Measurements from ENCODE around the gene GRM4.
A peak's percentile ranks its signal among the peaks of the same experiment; 100 is the strongest.

The GRM4 gene

DNA sequence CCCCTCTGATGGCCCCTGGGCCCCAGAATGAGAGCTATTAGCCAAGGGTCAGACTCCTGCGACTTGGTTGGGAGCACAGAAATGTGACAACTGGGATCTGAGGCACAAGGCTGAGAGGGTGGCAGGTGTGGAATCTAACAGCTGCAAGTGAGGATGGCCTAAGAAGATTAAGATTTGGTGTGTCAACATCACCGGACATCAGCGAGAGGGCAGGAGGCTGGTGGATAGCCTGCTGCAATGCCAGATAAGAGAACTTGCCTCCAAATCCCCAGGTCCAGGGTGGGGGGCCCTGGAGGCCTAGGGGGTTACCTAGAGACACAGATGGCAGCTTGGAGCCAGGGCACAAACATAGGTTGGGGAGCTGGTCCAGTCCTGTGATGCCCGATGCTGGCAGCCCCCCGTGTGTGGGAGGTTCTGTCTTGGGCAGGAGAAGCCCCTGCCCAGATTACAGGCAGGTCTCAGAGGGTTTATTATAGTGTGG lies 155.8 kb downstream of the GRM4 start:
- no peak for DNase-seq

DNA sequence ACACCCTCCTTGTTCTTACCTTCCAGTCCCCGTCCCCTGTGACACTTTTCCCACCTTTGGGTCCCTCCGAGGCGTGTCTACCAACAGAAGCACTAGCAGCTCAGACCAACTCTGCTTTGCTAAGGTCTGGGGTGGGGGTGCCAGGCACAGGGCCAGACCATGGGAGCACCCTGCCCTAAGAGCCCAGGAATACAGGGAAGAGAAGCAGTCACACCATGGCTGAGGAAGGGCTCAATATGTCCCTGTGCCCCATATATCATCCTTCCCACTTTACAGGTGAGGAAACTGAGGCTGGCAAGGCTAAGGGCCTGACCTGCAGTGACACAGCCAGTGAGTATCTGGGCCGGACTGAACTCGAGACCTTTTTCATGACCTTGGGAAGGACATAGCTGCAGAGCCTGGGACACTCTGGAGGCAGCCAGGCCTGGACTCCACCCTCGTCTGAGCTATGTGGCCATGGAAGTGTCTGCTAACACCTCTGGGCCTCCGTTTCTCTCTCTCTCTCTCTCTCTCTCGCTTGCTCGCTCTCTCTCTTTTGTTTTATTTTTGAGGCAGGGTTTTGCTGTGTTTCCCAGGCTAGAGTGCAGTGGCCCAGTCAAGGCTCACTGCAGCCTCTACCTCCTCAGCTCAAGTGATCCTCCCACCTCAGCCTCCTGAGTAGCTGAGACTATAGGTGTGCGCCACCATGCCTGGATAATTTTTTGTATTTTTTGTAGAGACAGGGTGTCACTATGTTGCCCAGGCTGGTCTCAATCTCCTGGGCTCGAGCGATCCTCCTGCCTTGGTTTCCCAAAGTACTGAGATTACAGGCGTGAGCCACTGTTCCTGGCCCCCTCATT lies 156.7 kb downstream of the GRM4 start:
- no peak for DNase-seq

DNA sequence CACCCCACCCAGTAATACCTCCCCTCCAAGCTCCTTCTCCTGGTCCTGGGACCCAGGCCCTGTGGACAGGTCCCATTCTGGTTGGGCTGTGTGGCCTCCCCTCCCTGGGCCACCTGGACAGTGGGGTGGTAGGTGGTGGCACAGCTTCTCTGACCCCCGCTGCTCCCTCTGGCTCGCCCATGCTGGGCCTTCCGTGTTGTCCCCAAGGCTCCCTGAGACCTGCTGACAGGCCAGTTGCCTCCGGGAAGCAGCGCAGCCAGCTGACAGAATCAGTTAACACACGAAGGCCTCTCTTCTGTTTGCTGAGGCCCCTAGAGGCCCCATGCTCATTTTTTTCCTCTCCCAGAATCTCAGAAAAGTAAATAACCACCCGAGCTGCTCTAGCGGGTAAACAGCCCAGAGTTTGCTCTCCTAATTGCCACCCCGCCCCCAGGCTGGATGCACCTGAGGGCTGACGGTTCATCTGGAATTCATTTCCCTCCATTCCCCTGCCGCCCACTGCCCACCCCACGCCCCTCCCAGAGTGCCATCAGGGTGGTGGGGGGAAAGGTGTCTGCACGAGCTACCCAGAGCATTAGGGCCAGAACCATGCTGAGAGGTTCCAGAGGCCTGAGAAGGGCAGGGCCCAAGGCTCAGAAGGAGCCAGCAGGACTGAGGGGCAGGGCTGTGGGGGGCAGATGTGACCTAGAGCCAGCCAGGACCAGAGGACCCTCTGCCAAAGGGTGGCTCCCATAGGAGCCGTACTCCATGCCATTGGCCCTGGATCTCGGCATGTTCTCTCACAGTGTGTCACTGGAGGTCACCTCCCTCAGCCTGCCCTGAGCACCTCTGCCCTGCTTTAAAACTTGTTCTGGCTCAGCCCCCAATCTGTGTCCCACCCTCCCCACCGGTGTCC lies 157.5 kb downstream of the GRM4 start:
- peak; percentile 55 to 82 for DNase-seq

DNA sequence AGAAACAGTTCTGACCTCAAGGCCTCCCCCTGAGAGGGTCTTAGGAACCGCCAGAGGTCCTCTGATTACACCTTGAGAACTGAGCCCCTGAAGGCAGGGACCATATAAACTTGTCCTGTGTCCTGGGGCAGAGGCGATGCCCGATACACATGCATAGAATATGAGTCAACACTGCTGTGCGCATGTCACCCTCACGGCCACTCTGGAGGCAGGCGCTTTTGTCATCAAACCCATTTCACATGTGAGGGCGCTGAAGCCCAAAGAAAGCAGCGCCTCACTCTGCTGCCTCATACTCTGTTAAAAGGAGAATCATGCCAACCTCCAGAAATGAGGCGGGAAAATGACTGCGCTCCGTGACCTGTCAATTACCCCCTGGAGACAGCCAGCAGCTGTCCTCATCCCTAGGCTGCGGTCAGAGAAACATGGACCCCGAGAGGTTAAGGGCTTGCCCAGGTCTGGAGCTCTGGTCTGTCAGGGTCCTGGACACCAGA lies 158.3 kb downstream of the GRM4 start:
- no peak for DNase-seq

DNA sequence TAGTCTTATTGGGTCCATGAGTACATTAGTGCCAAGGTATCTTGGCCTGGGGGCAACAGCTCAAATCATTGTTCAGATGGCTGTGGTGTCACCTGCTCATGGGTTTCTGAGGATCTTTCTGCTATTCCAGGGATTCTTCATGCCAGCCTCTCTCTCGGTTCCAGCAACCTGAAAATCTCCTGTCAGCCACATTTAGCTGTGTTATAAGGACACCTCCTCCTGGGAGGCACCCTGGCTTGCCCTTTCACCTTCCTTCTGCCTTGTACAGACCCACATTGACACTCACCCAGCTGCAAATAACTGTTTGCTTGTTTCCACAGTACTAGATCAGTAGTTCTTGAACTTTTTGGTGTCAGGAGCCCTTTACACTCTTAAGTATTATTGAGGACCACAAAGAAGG lies 159.9 kb downstream of the GRM4 start:
- no peak for DNase-seq

DNA sequence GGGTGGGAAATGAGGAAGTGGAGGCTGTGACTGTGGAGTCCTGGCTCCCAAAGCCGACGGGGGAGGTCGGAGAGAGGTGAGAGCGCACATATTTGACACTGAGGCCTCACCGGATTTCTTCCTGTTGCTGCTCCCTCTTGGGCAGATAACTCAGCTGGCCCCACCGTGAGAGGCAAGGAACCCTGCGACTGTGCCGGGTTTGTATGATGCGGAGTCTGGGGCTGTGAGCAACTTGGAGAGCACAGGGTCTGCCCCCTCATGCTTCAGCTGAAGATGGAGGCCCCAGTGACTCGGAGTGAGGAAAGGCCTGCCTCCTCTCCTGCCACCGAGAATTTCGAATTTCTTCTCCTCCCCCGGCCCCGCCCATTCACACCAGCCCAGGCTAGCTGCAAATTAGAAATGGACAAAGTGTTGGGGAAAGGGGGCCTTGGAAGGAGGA lies 160.6 kb downstream of the GRM4 start:
- no peak for DNase-seq

DNA sequence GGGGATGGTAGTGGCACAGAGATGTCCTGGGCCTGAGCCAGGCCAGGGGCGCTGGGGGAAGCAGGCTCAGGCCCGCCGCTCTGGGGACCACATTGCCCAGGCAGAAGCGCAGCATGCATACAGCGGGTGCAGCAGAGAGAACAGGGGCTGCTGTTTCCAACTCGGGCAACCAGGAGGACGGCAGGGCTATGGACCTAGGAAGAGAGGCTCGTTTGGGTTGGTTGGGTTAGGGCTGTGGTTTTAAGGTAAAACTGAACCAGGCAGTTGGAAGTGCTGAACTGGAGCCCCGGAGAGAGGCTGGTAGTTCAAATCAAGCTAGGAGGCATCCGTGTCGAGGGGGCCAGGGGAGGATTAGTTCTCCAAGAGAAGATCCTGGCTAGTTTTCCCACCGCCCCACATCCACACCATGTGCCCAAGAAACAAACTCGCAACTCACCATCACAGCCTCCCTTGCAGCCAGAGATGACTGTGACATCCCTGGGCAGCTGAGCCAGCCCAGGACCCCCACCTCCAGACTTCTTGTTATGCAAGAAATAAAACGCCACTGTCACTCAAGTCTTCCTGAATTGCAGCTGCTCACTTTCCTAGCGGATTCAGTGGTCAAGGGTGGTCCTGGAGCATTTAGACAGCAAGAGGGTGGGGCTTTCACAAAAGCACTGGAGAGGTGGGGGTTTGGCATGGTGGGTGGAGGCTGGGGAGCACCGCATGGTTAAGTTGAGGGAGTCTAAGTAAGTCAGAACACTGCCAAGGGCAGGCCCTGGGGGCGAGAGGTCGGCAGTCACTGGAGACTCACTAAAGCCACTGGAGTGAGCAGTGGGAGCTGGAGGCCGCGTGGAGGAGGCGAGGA lies 161.2 kb downstream of the GRM4 start:
- DNase-seq, result no peak

DNA sequence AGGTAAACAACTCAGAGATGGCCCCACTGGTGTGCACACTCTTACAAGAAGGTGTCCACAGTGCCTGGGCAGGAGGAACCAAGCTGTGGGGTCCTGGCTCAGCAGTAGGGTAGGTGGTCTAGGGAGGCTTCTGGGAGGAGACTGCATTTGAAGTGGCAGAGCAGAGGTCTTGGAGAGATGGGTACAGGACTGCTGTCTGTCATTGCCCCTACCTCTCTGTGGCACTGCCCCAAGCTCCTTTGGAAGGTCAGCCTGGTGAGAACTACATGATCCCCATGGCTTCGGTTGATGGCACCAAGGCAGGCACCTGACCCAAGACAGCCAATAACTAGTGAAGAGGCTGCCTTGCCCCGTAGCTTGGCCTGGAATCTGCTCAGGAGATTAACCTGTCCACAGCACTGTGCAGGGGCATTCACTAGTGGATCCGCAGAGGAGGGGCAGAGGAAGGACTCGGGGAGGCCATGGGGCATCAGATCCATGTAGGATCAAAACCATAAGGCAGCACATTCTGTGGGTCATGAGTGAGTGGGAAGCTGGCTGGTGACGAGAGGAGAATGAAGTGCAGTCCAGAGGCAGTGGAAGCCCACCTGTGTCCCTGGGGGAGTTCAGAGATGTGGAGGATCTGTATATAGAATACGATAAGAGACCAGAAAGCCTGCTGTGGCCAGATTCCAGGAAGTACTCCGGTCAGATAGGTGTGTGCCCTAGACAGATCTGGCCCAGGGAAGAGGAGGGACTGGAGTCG lies 162.0 kb downstream of the GRM4 start:
- no peak for DNase-seq

DNA sequence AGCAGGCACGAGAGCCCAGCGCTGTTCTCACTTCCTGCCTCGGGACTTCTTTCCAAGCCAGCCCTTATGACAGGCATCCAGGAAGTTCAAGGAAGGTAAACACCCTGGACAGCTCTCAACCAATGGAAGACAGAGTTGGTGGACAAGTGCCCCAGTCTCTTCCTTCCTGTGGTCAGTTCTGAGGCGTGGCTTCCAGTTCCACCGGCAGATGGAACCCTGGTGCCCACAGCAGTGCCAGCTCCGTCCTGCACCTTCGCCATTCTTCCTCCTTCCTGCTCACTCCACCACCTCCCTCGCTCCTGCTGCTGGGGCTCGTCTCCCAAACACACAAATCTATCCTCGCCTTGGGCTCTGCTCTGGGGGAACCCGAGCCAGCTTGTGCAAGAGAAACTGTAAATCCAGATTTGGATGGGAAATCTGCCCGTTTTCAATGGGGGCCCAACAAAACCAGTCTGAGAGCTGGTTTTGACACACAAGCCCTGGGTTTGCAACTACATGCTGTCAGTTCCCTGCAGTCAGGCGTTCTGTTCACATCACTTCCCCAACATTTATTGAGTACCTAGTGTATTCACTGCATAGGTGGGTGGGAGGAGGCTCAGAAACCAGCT lies 162.7 kb downstream of the GRM4 start:
- DNase-seq, result no peak

DNA sequence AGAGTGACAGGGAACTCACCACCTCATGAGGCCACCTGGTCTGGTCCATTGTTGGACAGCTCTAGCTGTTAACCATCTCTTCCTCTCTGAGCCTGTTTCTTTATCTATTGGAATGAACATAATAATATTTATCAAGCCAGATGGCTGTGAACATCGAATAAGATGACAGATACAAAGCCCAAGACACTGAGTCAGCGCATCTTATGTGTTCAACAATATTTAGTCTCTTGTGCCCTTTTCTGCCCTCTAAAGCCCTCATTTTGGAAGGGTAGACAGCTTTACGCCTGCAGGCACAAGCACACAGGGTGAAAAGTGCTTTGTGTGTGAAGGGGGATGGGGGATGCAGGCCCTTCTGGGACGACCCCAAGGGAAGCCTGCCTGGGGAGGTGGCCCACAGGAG lies 164.0 kb downstream of the GRM4 start:
- DNase-seq, result no peak

DNA sequence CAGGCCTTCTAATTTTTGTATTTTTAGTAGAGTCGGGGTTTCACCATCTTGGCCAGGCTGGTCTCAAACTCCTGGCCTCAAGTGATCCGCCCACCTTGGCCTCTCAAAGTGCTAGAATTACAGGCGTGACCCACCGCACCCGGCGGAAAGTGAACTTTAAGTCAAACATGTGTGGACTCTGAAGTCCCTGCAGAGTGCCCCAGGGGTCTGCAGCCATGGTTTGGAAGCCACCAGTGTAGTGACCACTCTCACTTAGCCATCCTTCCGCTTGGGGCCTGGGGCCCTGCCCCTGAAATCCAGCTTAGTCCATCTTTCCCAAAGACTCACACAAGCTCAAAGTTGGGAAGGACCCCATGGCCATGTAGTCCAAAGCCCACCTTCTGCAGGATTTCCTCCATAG lies 164.5 kb downstream of the GRM4 start:
- DNase-seq, result no peak

DNA sequence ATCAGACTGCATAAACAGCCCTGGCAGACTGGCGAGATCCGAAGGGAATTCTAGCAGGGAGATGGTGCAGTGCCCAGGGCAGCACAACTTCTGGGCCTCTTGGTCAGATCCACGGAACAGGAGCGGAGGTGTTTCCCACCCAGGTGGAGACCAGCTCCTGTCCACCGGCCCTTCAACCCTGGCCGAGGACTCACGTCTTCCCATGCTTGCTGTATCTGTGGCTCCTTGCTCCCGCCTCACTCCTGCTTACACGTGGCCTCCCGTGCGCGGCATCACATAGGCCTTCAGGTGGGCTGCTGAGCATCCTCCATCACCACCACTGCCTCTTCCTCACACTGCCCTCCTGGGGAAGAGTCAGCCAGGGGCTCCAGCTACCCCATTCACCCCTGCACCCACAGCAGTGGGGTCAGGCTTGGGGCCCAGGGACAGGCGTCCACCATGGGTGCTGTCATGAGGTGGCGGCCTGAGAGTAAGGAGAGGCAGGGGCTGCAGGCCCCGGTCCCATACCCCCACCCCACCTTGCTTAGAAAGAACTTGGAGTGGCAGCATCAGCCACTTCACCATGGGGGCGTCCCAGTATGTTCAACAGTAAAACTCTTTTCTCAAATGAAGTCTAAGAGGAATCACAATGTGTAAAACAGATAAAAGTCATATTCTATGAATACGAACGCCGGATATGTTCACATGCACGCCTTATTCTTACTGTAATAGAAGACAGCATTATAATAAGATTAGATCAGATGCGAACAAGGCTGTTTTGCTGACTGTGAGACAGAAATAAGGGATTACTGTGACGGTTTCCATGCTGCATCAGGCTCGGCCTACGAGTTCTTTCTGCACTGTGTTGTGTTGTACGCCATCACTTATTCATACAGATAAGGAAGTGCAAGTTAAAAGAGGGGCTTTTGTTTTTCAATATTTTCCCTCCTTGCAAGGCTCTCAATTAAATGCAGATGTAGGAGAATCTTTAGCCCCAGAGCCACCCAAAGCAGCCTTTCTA lies 165.4 kb downstream of the GRM4 start:
- DNase-seq, result no peak

DNA sequence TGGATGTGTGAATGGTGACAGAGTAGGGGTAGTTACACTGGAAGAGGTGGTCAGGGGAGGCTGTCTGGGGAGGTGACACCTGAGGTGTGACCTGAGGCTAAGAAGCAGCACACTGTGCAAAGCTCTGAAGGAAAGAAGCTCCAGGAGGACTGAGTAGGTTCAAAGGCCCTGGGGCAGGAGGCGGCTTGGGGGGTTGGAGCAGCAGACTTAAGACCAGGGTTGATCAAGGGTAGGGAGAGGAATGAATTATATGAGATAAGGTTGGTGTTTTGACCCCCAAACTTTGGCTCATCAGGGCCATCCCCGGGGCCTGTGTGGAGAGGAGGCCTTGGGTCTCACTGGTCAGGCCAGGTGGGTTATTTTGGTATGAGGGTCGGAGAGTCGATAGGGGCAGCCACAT lies 166.1 kb downstream of the GRM4 start:
- DNase-seq, result no peak

DNA sequence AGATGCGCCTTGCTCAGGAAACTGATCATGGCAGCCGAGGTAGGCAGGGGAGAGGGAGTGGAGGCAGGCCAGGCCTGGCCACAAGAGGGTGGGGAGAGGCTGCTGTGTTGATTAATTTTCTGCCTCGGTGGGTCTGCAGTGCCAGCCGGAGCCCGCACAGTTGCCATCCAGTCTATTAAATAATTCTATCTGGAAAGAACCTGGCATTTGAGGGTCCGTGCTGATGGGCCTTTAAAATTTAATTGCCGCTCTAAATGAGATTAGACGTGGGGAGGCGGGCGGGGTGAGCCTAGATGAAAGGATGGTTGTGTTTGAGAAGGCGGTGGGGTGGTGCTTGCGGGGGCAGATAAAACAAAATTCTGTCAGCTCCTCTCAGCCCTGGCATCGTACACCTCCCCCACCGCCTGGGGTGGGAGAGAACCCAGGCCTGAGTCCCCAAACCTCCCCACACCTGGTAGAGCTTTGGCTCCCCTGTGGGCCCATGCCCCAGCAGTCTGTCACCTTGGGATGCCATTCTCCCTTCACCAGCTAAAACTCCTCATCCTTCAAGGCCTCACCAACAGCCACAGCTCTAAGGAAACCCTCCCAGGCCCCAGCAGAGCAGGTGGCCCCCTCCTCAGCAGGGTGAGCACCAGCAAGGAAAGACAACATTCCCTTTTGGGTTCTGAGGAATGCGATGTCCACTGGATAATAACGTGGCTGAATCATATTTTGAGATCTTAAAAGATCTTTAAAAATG lies 167.3 kb downstream of the GRM4 start:
- DNase-seq, result no peak

DNA sequence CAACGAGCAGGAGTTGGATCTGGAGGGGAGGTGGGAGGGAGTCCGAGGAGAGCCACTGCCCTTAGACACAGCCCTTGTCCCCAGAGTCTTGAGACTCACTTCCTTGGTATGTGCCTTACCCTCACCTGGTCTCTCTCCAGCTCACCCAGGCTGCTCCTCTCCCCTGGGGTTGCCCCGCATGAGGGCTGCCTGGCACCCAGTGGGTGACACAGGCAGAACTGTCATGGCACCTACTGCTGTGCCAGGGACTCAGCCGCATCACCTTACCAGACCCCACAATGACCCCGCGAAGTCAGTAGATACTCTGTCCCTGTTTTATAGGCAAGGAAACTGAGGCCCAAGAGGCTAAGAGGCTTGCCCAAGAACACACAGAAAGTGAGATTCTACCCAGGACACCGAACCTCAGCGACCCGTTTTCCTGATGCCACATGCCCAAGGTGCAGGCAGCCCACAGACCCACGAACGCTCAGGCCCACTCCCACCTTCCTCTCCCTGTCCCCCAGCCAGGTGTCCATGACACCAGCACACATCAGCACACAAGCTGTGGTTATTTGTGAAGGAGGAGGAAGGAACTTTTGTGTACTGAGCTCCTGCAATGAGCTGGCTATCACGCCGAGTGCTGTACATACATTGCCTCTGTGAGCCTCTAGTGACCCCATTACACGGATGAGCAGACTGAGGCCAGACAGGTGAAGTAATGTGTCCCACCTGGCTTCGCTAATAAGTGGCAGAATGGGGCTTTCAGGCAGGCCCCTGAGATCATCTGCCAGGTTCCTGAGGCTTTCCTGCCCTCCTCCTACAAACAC lies 168.1 kb downstream of the GRM4 start:
- no peak for DNase-seq

DNA sequence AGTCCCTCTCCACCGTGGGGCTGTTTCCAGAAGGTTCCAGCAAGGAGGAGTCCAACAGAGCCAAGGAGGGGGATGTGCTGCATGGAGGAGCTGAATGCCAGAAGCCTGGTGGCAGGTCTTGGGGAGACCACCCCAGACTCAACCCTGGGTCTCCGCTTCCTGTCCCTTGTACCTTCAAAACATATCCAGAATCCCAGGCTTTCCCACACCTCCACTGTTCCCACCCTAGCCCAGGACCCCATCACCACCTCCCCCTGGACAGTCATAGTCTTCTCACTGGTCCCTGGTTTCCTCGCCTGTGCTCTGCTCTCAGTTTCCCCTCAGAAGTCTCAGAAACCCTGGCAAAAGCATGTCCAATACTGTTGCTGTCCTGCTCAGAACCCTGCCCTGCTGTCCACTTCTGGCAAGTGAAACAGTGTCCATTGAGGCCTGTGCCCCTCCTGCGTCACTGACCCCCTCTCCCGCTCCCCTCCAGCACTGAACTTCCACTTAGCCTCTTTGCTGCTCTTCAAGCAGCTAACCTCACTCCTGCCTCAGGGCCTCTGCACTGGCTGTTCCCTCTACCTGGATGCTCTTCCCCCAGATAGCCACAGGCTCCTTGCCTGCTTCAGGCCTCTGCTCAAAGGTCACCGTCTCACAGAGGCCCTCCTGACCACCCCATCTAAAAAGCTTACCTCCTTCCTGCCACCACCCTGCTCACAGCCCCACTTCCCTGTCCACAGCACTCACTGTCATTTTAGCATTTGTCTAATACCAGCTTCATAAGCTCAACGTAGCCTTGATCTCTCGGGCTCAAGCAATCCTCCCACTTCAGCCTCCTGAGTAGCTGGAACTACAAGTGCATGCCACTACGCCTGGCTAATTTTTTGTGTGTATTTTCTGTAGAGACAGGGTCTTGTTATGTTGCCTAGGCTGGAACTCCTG lies 169.2 kb downstream of the GRM4 start:
- no peak for DNase-seq

DNA sequence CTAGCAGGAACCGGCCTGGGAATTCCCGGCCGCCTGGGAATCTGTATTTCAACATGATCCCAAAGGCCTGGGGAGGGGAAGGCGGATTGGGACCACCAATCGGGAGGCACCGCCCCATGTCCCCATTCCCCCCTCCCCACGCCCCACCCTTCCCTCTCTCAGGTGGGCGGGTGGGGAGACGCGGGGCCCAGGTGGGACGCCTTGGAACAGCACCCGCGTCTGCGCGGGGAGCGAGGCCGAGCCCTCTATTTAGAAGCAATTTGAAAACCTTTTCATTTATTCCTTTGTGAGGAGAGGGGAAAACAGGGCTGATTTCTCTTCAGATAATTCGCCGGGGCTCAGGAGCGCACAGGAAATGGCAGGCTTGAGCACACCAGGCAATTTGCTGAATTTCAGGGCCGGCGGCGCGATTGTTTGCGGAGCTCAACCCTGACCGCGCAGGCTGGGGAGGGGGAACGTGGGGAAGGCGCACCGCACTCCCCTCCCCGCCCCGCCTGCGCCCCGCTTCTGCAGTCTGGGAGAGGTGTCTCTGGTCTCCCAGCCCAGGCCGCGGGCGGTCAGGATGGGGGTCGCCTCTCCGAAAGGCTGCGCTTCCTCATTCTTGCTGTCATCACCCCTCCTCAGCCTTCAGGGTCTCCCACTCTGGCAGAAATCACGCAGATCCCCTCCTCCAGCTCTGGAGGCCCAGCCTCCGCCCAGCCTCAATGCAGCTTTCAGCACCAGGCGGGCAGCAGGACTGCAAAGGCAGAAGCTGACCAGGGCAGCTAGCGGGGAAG lies 170.0 kb downstream of the GRM4 start:
- DNase-seq, result no peak

All from NCI-H187 (cell line).